ENCODE measurements around the gene GPR62.

Gene GPR62

GRCh38 chr3:51957520-51958205 is 2.5 kb downstream of the GPR62 start:
- DNase-seq, result no peak

- no peak for DNase-seq
Observed at GRCh38 chr3:51958603-51959521, 3.7 kb downstream of the GPR62 start.

GRCh38 chr3:51959651-51960050 is 4.5 kb downstream of the GPR62 start:
- no peak for DNase-seq

- no peak for DNase-seq
Observed at GRCh38 chr3:51960386-51960785, 5.2 kb downstream of the GPR62 start.

GRCh38 chr3:51961011-51961410 is 5.8 kb downstream of the GPR62 start:
- DNase-seq, result no peak

- no peak for DNase-seq
Observed at GRCh38 chr3:51961602-51962569, 6.7 kb downstream of the GPR62 start.

DNA sequence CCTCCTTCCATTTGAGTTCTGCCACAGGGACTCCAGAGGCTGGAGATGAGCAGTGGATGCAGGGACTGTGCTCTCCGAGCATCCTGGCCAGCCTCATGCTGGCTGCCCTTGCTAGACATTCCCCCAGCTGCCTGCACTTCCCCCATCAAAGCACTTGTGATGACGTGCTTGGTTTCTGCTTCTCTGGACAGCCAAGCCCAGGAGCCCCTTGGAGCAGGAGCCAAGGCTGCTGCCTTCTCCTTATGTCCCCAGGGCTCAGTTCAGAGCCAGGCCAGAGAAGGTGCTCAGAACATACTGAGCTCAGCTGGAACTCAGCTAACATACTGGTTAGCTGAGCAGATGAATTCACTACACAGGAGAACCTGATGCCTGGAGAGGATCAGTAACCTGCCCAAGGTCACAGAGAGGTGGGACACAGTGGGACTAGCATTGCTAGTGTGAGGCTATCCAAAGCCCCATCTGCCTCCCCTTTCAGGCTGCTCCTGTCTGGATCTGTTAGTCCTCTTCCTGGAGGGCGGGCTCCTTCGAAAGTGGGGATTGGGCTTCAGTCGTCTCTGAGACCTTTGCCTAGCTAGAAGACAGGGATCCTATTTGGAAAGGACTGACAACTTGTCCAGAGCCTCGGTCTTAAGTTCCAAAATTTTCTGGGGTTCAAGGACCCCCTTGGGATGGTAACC is 7.8 kb downstream of the GPR62 start:
- no peak for DNase-seq

GRCh38 chr3:51963951-51964451 is 8.8 kb downstream of the GPR62 start:
- DNase-seq, result no peak

- no peak for DNase-seq
Observed at GRCh38 chr3:51964521-51964920, 9.3 kb downstream of the GPR62 start.

- no peak for DNase-seq
Observed at GRCh38 chr3:51966016-51966415, 10.8 kb downstream of the GPR62 start.

DNA sequence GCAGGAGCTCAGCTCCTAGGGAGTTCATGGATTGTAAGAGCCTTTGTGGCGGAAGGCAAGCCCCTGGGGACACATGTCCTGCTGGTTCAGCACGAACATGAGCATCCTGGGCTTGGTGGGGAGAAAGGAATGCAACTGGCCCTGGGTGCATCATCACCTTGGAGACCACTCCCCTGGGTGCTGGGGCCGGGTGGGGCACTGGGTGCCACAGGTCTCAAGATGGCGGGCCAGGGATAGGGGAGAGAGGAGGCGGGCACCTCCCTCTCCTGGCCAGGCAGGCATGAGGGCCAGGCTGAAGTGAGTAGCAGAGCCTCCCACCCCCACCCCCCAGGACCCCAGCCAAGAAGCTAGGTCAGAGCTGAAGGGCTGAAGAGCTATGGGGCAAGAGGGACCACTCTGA is 11.3 kb downstream of the GPR62 start:
- no peak for DNase-seq

DNA sequence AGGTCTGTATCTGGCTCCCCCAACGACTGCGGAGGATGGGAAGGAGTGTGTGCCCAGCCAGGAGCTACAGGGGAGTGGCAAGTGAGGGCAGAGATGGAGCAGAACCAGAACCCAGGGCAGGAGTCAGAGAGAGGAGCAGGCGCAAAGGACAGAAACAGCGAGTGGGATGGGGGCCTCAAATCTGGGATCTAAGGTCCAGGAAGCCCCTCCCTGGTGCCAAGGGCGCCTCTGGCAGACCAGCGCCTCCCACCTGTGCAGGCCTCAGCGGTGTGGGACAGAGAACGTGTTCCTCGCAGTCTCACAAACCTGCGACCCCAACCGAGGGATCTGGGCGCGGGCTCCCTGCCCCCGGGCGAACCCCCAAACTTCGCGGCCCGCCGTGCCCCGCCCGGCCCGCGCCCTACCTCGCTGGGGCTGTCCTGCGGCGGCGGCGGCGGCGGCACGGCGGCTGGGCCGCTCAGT is 11.8 kb downstream of the GPR62 start:
- DNase-seq, result no peak

GRCh38 chr3:51967384-51968169 is 12.4 kb downstream of the GPR62 start, which contains the start of gene PCBP4:
Gene PCBP4, minus strand, starts transcription at chr3:51967454. Its CDS starts 6,214 bp downstream, at chr3:51961240.
- DNase-seq, result peak; percentile 51

DNA sequence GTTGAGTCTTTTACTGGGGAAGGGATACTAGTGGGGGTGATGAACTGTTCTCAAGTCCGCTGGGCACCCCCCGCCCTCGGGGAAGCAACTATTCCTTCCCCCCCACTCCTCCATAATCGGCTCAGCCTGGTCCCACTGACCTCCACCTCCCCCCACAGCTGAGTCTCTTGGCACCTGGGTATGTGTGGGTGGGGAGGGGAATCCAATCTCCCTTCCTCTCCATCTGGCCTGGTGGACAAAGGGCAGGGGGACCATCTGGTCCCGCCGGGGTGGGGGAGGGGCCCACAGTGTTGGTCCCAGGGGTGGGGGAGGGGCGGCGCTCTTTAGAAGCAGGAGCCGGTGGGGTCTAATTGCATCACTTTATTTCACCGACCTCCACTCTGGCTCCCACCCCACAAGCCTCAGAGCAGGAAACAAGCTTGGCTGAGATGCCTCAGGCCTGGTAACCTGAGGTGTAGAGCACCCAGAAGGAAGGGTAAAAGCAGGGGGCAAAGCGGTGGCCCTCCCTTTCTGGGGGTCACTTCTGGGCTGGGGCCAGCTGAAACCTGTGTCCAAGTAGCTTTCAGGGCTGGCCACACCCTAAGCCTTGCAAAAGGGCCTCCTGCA is 13.1 kb downstream of the GPR62 start:
- no peak for DNase-seq

- DNase-seq, result no peak
Observed at GRCh38 chr3:51968883-51969678, 13.9 kb downstream of the GPR62 start.

DNA sequence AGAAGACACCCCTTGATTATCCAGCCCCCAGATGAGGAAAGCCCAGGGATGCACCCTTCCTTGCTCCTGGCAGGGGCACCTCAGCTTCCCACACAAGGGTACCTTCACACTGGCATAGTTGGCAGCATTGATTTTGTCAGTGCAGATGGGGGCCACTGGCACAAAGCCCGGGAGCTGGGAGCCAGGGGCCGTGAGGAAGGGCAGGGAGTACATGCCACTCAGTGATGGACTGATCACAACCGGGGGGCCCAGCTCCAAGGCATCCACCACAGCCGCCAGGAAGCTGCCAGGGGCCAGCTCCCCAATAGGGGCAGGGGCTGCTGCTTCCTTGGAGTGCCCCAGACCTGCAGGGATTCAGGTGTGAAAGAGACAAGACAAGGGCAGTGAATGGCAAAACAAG is 14.7 kb downstream of the GPR62 start:
- no peak for DNase-seq

- DNase-seq, result no peak
Observed at GRCh38 chr3:51970606-51971300, 15.6 kb downstream of the GPR62 start.

GRCh38 chr3:51971350-51971749 is 16.2 kb downstream of the GPR62 start:
- DNase-seq, result no peak
